ENCODE measurements around the gene KRTAP5-3.

KRTAP5-3 gene

GRCh38 chr11:1574238-1574932 lies 33.9 kb downstream of the KRTAP5-3 start:
- H3K4me2 ChIP-seq (ENCODE audit: low read depth, low read length, poor library complexity, severe bottlenecking) = peak overlapping the region; percentile 74
- H3K4me1 ChIP-seq (ENCODE audit: insufficient read depth, low read length, poor library complexity, severe bottlenecking) = no peaks in the 10 kb centered on the region
- H3K36me3 ChIP-seq (ENCODE audit: insufficient read depth, low read length) = no peaks in the 10 kb centered on the region
- H3K79me2 ChIP-seq (ENCODE audit: insufficient read depth, low read length) = no peaks in the 10 kb centered on the region
- H3K9me3 ChIP-seq (ENCODE audit: insufficient read depth, low read depth, low read length) = no peaks in the 10 kb centered on the region
- no peaks in the 10 kb centered on the region for H3K27me3 ChIP-seq (ENCODE audit: insufficient read depth, low read length, poor library complexity, severe bottlenecking)
- H4K20me1 ChIP-seq (ENCODE audit: insufficient read depth, low read length, poor library complexity, severe bottlenecking) = no peaks in the 10 kb centered on the region
- no peaks in the 10 kb centered on the region for H3F3A ChIP-seq (ENCODE audit: low read depth)
- H3K9me2 ChIP-seq (replicated peaks; ENCODE audit: low read depth, low read length) = no peaks in the 10 kb centered on the region
- TF ChIP-seq CTCF (conservative IDR thresholded peaks at IDR 0.05; ENCODE audit: low read length) (peak; percentile 69), EZH2phosphoT487 (IDR thresholded peaks at IDR 0.05; ENCODE audit: borderline replicate concordance) (no peak)
- H3K9ac ChIP-seq (ENCODE audit: low read depth, low read length, poor library complexity, severe bottlenecking) = no peak overlapping the region
- H3K4me3 ChIP-seq (ENCODE audit: low read length, poor library complexity, severe bottlenecking) = peak overlapping the region; percentile 55
- H2AFZ ChIP-seq (ENCODE audit: low read length) = peak overlapping the region; percentile 71; the same call in 1 of the 2 replicates

GRCh38 chr11:1573903-1574237 lies 34.4 kb downstream of the KRTAP5-3 start:
- Histone ChIP-seq H3K4me2 (ENCODE audit: low read depth, low read length, poor library complexity, severe bottlenecking) (peak overlapping the region; percentile 74), H2AFZ (ENCODE audit: low read length) (no peak overlapping the region; the same call in 1 of the 2 replicates), H4K20me1 (ENCODE audit: insufficient read depth, low read length, poor library complexity, severe bottlenecking) (no peaks in the 10 kb centered on the region), H3K4me1 (ENCODE audit: insufficient read depth, low read length, poor library complexity, severe bottlenecking) (no peaks in the 10 kb centered on the region), H3K27me3 (ENCODE audit: insufficient read depth, low read length, poor library complexity, severe bottlenecking) (no peaks in the 10 kb centered on the region), H3K9me2 (replicated peaks; ENCODE audit: low read depth, low read length) (no peaks in the 10 kb centered on the region), H3K9me3 (ENCODE audit: insufficient read depth, low read depth, low read length) (no peaks in the 10 kb centered on the region), H3F3A (ENCODE audit: low read depth) (no peaks in the 10 kb centered on the region), H3K36me3 (ENCODE audit: insufficient read depth, low read length) (no peaks in the 10 kb centered on the region), H3K79me2 (ENCODE audit: insufficient read depth, low read length) (no peaks in the 10 kb centered on the region), H3K4me3 (ENCODE audit: low read length, poor library complexity, severe bottlenecking) (no peak overlapping the region), H3K9ac (ENCODE audit: low read depth, low read length, poor library complexity, severe bottlenecking) (no peak overlapping the region)
- no peak for TF ChIP-seq EZH2phosphoT487 (IDR thresholded peaks at IDR 0.05; ENCODE audit: borderline replicate concordance)
- no peak for TF ChIP-seq CTCF (conservative IDR thresholded peaks at IDR 0.05; ENCODE audit: low read length)

GRCh38 chr11:1573077-1573902 lies 35.0 kb downstream of the KRTAP5-3 start:
- Histone ChIP-seq H3K9me3 (ENCODE audit: insufficient read depth, low read depth, low read length) (no peaks in the 10 kb centered on the region), H3K9ac (ENCODE audit: low read depth, low read length, poor library complexity, severe bottlenecking) (no peak overlapping the region), H3K4me2 (ENCODE audit: low read depth, low read length, poor library complexity, severe bottlenecking) (no peak overlapping the region), H3K27me3 (ENCODE audit: insufficient read depth, low read length, poor library complexity, severe bottlenecking) (no peaks in the 10 kb centered on the region), H3K4me1 (ENCODE audit: insufficient read depth, low read length, poor library complexity, severe bottlenecking) (no peaks in the 10 kb centered on the region), H3F3A (ENCODE audit: low read depth) (no peaks in the 10 kb centered on the region), H3K79me2 (ENCODE audit: insufficient read depth, low read length) (no peaks in the 10 kb centered on the region), H4K20me1 (ENCODE audit: insufficient read depth, low read length, poor library complexity, severe bottlenecking) (no peaks in the 10 kb centered on the region), H2AFZ (ENCODE audit: low read length) (no peak overlapping the region), H3K4me3 (ENCODE audit: low read length, poor library complexity, severe bottlenecking) (no peak overlapping the region), H3K9me2 (replicated peaks; ENCODE audit: low read depth, low read length) (no peaks in the 10 kb centered on the region), H3K36me3 (ENCODE audit: insufficient read depth, low read length) (no peaks in the 10 kb centered on the region)
- TF ChIP-seq CTCF (conservative IDR thresholded peaks at IDR 0.05; ENCODE audit: low read length) (no peak), EZH2phosphoT487 (IDR thresholded peaks at IDR 0.05; ENCODE audit: borderline replicate concordance) (no peak)

Data from Loucy (cell line).